ENCODE measurements around the gene TOGARAM2. TPM values are rescaled to one million over a fixed set of nuclear protein-coding genes. Genes with fewer than 3 reads are reported as not detected.
A peak's percentile ranks its signal among the peaks of the same experiment; 100 is the strongest.
"Not testable (repeated sequence)": the region's sequence is repeated elsewhere in the genome, so short reads cannot be mapped to it uniquely, and the experiment has no call there.

The TOGARAM2 gene
- total RNA-seq, 2 donors from 2014 or later: 15.5 to 24.8 TPM

DNA sequence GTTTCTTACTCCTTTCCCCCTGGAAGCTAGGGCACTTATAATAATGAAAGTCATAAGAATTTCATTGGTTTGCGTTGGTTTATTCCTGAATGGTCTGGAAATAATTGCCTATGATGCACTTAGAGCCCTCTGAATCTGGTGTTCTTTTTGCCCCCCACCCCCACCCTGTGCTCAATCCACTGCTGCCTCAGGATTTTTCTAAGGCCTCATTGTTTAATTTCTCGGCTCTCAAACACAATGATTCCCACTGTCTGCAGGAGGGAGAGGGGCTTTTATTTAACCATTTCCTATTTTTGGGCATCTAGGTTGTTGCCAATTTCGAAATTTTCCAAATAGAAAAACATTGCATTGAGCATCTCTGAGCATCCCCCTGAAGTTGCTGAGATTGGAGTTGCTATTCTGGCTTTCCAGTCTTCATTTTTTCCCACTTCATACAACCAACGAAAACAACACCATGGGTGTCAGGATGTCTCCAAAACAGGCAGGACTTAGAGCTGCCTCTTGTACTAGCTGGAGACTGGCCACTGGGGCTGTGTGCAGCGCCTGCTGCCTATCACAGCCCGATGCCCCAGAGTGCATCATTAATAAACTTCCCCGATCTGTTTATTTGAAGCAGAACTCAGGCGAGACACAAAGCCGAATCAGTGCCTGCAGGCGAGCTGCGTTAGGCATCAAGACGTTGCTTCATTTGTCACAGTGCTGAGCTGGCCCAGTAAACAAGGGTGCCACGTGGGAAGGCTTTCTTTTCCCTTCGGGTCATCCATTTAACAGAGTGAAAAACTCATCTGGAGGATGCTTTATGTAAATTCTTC is 95.0 kb downstream of the TOGARAM2 start:
- DNase-seq (no peak), ATAC-seq (peak; percentile 24 to 70)
- intact Hi-C loops (cut with DNase I): no loop called here

DNA sequence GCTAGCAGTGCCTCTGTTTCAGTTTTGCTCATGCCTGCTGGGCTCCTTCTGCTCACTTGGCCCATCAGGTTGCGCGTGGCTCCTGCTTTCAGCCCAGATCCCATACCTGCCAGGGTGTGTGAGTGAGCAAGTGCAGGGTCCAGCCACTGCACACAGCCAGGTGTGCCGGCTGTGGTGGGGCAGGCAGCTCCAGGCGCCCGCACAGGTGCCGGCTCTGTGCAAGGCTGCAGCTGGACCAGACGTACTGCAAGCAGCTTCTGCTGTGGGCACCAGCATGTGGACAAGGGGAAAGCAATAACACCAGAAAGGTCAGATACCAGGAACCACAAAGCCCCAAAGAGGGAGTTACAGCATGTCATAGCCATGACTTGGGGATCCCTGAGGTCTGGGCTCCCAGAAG is 98.8 kb downstream of the TOGARAM2 start:
- DNase-seq: no peak
- ATAC-seq: no peak
- intact Hi-C loops (cut with DNase I): no loop called here

DNA sequence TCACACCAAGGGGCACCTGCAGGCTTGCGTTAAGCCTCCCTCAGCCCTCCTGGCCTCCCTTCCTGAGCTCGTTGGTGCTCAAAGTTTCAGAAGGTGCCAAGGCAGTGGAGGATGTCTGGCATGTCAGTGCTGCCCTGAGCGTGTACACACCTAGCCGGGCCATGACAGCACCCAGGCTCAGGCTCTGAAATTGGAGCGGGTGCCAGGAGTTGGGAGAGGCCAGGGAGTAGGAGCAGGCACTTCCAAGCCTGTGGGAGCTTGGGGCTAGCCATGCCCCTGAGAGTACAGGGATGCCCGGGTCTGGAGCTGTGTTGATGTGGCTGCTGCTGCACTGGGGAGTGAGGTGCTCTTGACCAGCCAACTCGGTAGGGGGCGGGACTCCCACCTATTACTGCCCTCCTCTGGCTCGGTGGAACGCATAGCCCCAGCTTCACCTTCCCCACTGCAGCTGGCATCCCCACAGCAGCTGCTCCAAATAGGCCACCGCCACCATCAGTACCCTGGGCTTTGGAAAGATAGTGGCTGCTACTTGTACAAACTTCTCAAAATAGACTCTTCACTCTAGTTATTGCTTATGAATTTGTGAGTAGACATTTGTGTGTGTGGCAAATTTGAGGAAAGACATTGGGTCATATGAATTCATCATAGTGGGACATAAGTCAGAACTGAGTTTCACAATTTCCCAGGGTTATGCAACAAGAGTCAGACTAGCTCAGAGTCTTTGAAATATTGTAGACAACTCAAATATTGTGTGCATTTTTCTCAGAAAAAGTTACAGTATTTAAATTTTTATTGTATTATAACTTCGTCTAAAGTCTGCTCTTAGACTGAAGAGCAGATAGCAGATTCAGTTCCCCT is 100.0 kb downstream of the TOGARAM2 start:
- intact Hi-C loops (cut with DNase I): no loop called here
- DNase-seq (no peak), ATAC-seq (peak; percentile 15 to 55)

DNA sequence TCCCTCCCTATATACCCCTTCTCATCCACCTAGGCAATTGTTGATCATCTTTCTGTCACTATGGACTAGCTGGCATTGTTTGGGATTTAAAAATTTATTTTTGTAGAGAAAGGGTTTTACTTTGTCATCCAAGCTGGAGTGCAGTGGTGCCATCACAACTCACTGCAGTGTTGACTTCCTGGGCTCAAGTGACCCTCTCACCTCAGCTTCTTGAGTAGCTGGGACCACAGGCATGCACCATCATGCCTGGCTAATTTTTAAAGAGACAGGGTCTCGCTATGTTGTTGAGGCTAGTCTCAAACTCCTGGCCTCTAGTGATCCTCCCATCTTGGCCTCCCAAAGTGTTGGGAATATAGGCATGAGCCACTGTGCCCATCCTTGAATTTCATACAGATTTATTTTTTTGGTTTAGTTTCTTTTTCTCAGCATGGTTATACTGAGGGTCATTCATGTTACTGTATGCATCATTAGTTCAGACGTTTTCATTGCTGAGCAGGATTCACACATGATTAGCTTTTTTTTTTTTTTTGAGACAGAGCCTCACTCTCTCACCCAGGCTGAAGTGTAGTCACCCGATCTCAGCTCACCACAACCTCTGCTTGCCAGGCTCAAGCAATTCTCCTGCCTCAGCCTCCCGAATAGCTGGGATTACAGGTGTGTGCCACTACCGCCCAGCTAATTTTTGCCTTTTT is 101.9 kb downstream of the TOGARAM2 start:
- DNase-seq (no peak), ATAC-seq (no peak)
- intact Hi-C loops (cut with DNase I): no loop called here

DNA sequence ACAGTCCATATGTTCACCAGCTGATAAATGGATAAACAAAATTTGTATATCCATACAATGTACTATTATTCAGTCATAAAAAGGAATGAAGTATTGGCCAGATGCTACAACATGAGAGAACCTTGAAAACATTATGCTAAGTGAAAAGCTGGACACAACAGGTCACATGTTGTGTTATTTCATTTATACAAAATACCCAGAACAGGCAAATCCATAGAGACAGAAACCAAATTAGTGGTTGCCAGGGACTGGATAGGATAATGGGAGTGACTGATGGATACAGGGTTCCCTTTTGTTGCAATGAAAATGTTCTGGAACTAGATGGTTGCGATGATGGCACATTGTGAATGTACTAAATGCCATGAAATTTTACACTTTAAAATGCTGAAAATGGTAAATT is 103.5 kb downstream of the TOGARAM2 start:
- DNase-seq (no peak), ATAC-seq (no peak)
- intact Hi-C loops (cut with DNase I): no loop called here

DNA sequence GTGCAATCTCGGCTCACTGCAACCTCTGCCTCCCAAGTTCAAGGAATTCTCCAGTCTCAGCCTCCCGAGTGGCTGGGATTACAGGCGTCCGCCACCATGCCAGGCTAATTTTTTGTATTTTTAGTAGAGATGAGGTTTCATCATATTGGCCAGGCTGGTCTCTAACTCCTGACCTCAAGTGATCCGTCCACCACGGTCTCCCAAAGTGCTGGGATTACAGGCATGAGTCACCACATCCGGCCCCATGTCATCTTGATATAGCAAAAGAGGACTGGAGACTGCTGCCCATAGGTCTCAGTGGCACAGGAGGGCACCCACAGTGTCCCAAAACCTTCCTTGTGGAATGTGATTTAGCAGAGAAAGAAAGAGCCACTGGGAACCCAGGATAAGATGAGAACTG is 109.2 kb downstream of the TOGARAM2 start:
- ATAC-seq; DNase-seq; intact Hi-C loops (cut with DNase I): not testable (repeated sequence)

DNA sequence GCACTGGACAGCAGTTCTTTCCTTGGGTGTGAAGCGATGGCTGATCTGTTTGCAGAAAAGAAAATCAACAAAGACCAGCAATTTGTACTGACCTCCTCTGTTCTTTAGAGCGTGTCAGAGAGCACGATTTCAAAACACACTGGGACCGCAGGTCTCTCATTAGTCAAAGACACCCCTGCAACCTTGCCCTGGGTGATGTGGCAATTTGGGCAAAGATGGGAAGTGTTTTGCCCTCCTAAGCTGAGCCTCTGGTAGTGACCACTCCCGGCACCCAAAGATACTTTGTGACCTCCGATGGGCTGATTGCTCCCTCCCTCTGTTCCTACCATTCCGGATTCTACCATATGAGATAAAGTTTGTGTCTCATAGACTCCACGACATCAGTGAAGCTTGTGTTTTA is 115.9 kb downstream of the TOGARAM2 start:
- DNase-seq (no peak), ATAC-seq (no peak)
- intact Hi-C loops (cut with DNase I): no loop called here

DNA sequence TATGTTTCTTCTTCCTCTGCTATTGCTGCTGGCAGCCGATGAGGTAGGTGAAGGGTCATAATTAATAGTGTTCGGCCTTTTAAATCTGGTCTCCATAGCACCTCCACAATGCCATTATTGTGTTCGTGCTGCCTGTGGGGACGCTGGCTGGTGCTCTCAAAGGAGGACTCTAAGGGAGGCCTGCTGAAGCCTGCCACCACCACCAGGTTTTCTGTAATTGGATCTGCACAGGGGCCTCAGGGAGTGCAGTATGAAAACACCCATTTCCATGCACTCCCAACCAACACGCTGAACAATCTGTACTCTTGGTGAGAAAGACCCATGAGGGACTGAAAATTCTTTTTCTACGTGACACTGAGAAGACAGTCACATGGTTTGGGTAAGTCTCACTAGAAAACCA is 116.5 kb downstream of the TOGARAM2 start:
- intact Hi-C loops (cut with DNase I): no loop called here
- ATAC-seq: no peak
- no peak for DNase-seq

DNA sequence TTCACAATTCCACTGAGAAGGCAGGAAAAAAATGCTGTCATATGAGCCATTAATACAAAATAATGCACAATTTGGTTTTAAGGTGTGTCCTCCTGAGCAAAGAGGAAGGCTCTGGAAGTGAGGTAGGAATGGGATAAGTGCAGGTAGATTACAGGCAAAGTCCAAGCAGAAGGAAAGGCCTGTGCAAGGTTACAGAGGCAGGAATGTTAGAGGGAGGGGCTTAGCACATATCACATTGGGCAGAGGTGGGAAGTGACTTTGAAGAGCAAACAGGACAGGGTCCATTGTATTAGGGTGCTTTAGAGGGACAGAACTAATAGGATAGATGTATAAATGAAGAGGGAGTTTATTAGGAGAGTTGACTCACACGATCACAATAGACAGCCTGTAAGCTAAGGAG is 119.5 kb downstream of the TOGARAM2 start:
- intact Hi-C loops (cut with DNase I): no loop called here
- no peak for ATAC-seq
- no peak for DNase-seq

Other genes starting within 250 kb of the TOGARAM2 start
- gene PPP1CB, start 229.5 kb upstream of the TOGARAM2 start, total RNA-seq: 100 to 1,000 TPM; 260 to 326 TPM
- gene SPDYA, start 170.5 kb upstream of the TOGARAM2 start, total RNA-seq: under 1 TPM; 0.31 to 0.44 TPM
- 10 to 100 TPM; 14.3 to 16.0 TPM for gene TRMT61B, start 111.0 kb upstream of the TOGARAM2 start, total RNA-seq
- 10 to 100 TPM; 17.9 to 43.4 TPM for gene WDR43, start 86.6 kb upstream of the TOGARAM2 start, total RNA-seq
- gene PCARE, start 93.2 kb downstream of the TOGARAM2 start, total RNA-seq: 1 to 10 TPM in 1 of 2 donors, under 1 TPM in 1; 0.58 to 1.0 TPM
- gene CLIP4, start 134.1 kb downstream of the TOGARAM2 start, total RNA-seq: 10 to 100 TPM; 45.1 to 63.1 TPM